Adrenal gland (tissue), 12 donors: Measurements from ENCODE around the gene CPLX4. TPM values are rescaled to one million over a fixed set of nuclear protein-coding genes. Genes with fewer than 3 reads are reported as not detected.

Experiments
- DNase-seq, 7 donors: peaks; one replicate each; pipeline ENCODE4 v3.0.0-alpha.2; 2019 to 2020
- H3K27ac ChIP-seq, 5 donors: fragments of 200-600 bp; sonication (generic) in 4 of 5; 1 replicate in 3 of 5; 2 replicates in 2 of 5; pipeline versions ENCODE4 v1.5.1 to v1.8.0; 2016 to 2020; ENCODE audit warnings: mild to moderate bottlenecking in 1 of 5
- H3K27me3 ChIP-seq: fragments of 200-600 bp; 2 replicates; pipeline ENCODE4 v1.8.0; 2021
- H3K36me3 ChIP-seq, 2 donors: fragments of 200-600 bp; replicated peaks in 1 of 2; 1 replicate in 1 of 2; 2 replicates in 1 of 2; pipeline versions ENCODE4 v1.5.1 to v1.8.0; 2018 to 2022
- H3K4me1 ChIP-seq, 2 donors: fragments of 200-600 bp; replicated peaks in 1 of 2; 1 replicate in 1 of 2; 2 replicates in 1 of 2; pipeline versions ENCODE4 v1.5.1 to v1.8.0; 2018 to 2021
- H3K4me3 ChIP-seq, 4 donors: fragments of 200-600 bp; sonication (generic) in 3 of 4; one replicate each; pipeline ENCODE4 v1.5.1; 2016 to 2018
- H3K9me3 ChIP-seq, 3 donors: fragments of 200-600 bp; sonication (generic) in 1 of 3; replicated peaks in 1 of 3; 1 replicate in 2 of 3; 2 replicates in 1 of 3; pipeline versions ENCODE4 v1.5.1 to v1.8.0; 2016 to 2021
- POLR2A ChIP-seq, 2 donors: fragments of 450-650 bp; IDR thresholded peaks; one replicate each; pipeline ENCODE4 v1.6.1; 2017; ENCODE audit warnings: antibody characterized with exemption in 2 of 2, mild to moderate bottlenecking in 2 of 2, moderate library complexity in 1 of 2
- WGBS, 4 donors: extraction: QIAGEN DNeasy Blood & Tissue Kit in 2 of 4; methylation state at CpG; one replicate each; pipeline versions ENCODE4 v1.1.5 to v1.1.7; 2013 to 2017; 5-methylcytosine and 5-hydroxymethylcytosine counted together
- intact Hi-C, 2 donors: fragments of 100-400 bp; cut with DNase I; formaldehyde crosslinking; loops; one replicate each; pipeline versions ENCODE4 v1.14.1 to v1.15.0; 2022 to 2023
- polyA plus RNA-seq, 3 donors: library from polyadenylated mRNA; stranded (reverse); fragments of 200-250 nt in 2 of 3; fragments of 350-450 nt in 1 of 3; fragmentation: Illumina TruSeq in 1 of 3; extraction: RNeasy Lipid Tissue Mini Kit (QIAGEN cat#74804) in 1 of 3; gene quantifications; one replicate each; pipeline ENCODE4 v1.2.3, GENCODE V29; 2013 to 2014
- total RNA-seq, 9 donors: library from RNA; depleted of rRNA in 4 of 9; stranded (reverse); fragments of >200 nt in 4 of 9; fragments of 120-200 nt in 1 of 9; fragmentation: NEBNext Ultra II Directional in 1 of 9; extraction: Animal tissue kit (Norgen Biotek cat#: 25700) in 1 of 9; gene quantifications; one replicate each; pipeline versions ENCODE4 v1.1.0 to v1.2.4, GENCODE V29; 2013 to 2023
- TF ChIP-seq, protein P1 (sequence below), 6 experiments: fragments of 450-650 bp in 4 of 6; fragments of 200-600 bp in 2 of 6; sonication (generic) in 1 of 6; IDR thresholded peaks; 1 replicate in 5 of 6; 2 replicates in 1 of 6; pipeline versions ENCODE4 v1.5.1 to v1.8.0; 2016 to 2021; ENCODE audit warnings: antibody characterized with exemption in 6 of 6, mild to moderate bottlenecking in 2 of 6, moderate library complexity in 1 of 6
- donor health status: healthy with polysubstance abuse.
- donor health status: Bipolar disorder and iron deficiency.
- donor health status: DM: yes; HTN: yes; CAD: no.
- donor health status: DM: no; HTN: no; CAD: no.
- donor health status: DM: no; HTN: no; CAD: no.
- donor health status: DM: yes; HTN: yes; CAD: no.

Gene CPLX4
- total and polyA plus RNA-seq, 12 donors = 0.11 TPM; not detected in 11

- TF ChIP-seq, protein P1, sequence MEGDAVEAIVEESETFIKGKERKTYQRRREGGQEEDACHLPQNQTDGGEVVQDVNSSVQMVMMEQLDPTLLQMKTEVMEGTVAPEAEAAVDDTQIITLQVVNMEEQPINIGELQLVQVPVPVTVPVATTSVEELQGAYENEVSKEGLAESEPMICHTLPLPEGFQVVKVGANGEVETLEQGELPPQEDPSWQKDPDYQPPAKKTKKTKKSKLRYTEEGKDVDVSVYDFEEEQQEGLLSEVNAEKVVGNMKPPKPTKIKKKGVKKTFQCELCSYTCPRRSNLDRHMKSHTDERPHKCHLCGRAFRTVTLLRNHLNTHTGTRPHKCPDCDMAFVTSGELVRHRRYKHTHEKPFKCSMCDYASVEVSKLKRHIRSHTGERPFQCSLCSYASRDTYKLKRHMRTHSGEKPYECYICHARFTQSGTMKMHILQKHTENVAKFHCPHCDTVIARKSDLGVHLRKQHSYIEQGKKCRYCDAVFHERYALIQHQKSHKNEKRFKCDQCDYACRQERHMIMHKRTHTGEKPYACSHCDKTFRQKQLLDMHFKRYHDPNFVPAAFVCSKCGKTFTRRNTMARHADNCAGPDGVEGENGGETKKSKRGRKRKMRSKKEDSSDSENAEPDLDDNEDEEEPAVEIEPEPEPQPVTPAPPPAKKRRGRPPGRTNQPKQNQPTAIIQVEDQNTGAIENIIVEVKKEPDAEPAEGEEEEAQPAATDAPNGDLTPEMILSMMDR (IDR thresholded peaks at IDR 0.05) = no peak
- no peak for TF ChIP-seq POLR2A (IDR thresholded peaks at IDR 0.05)
- intact Hi-C loops = loop anchor here in 1 of 2 donors (5.0 kb wide), 1 partner anchor 93 kb away; no protein-coding TSS in a partner anchor
- 19 to 26% (median 21%) methylated on average over 5 of the region's 5 CpGs for WGBS, 4 donors
- no peak overlapping the region for H3K27ac ChIP-seq
- H3K27me3 ChIP-seq = peaks cover 14% of the 10 kb centered on the region
- peak overlapping the region in 1 of 4 donors; percentile 29 for H3K4me3 ChIP-seq
- no peaks in the 10 kb centered on the region for H3K9me3 ChIP-seq
- no peaks in the 10 kb centered on the region for H3K36me3 ChIP-seq
- no peak for DNase-seq
- H3K4me1 ChIP-seq = peaks cover 0 to 5% of the 10 kb centered on the region in 2 donors
Observed at GRCh38 chr18:59308938-59309260, 9.6 kb downstream of the CPLX4 start.

DNA sequence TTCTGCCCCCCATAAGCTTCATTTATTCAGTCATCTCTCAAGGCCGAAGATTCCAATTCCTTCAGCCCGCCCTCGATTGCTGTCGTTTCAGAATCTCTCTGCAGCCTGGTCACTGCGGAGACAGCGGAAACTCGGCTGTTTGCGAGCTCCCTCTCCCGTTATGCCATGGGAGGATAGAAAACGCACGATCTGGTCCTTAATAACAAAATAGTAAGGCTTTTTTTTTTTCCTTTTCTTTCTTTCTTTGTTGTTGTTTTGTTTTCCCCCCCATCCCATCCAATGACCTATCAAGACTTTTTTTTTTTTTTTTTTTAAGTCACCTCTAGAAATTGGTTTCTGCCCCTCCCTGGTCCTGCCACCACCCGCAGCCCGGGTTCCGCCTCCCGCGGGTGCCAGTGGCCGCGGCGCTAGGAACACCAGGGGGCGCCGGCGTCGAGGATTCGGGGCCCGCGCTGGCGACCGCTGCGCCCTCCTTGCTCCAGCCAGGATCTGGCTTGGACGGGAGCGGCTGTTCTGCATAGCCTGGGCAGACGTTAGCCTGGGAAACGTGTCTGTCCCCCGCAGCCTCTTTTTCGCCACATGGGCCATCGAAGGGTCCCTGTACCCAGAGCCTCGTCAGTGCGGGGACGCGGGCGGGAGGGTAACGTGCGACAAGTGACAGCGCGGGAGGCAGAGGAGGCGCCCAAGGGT is 10.1 kb downstream of the CPLX4 start:
- peaks cover 0 to 5% of the 10 kb centered on the region in 2 donors for H3K4me1 ChIP-seq
- 3 to 4% (median 3%) methylated on average over 33 to 46 of the region's 46 CpGs for WGBS, 4 donors
- H3K27ac ChIP-seq = no peak overlapping the region
- no peaks in the 10 kb centered on the region for H3K36me3 ChIP-seq
- intact Hi-C loops = loop anchor here in 1 of 2 donors (5.0 kb wide), 1 partner anchor 94 kb away; no protein-coding TSS in a partner anchor
- no peaks in the 10 kb centered on the region for H3K9me3 ChIP-seq
- peaks cover 14% of the 10 kb centered on the region for H3K27me3 ChIP-seq
- TF ChIP-seq POLR2A (IDR thresholded peaks at IDR 0.05) = no peak
- TF ChIP-seq, protein P1 (IDR thresholded peaks at IDR 0.05) = peak; percentile 59 to 83 (median 77)
- DNase-seq = peak; percentile 57 to 83 (median 77)
- H3K4me3 ChIP-seq = peak overlapping the region in 1 of 4 donors; percentile 29

GRCh38 chr18:59306640-59307039 is 11.8 kb downstream of the CPLX4 start:
- no peak for DNase-seq
- intact Hi-C loops = loop anchor here in 1 of 2 donors (5.0 kb wide), 1 partner anchor 96 kb away; no protein-coding TSS in a partner anchor
- Histone ChIP-seq H3K36me3 (no peaks in the 10 kb centered on the region), H3K27ac (no peak overlapping the region), H3K4me1 (peaks cover 0 to 5% of the 10 kb centered on the region in 2 donors), H3K27me3 (peaks cover 5% of the 10 kb centered on the region), H3K4me3 (no peak overlapping the region), H3K9me3 (no peaks in the 10 kb centered on the region)
- WGBS, 4 donors = 70 to 88% (median 79%) methylated on average over 6 of the region's 6 CpGs
- TF ChIP-seq, protein P1 (IDR thresholded peaks at IDR 0.05) = no peak
- no peak for TF ChIP-seq POLR2A (IDR thresholded peaks at IDR 0.05)

DNA sequence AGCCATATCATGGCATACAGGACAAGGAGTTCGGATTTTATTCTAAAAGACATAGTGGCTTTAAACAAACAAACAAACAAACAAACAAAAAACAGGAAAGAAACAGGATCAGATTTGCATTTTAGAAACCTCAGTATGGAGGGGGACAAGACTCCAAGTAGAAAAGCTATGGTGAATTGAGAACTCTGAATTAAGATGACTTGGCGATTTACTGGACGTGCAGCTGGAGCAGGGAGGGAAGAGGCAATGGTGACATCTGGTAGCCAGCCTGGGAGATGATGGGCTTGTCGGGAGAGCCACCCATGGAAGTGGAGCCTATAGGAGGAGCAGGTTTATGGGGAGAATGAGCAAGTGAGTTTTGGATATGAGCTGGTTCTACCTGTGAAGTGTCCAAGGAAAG is 13.2 kb downstream of the CPLX4 start:
- Histone ChIP-seq H3K36me3 (no peaks in the 10 kb centered on the region), H3K27me3 (peaks cover 4% of the 10 kb centered on the region), H3K4me1 (peaks cover 0 to 5% of the 10 kb centered on the region in 2 donors), H3K9me3 (no peaks in the 10 kb centered on the region), H3K27ac (no peak overlapping the region), H3K4me3 (no peak overlapping the region)
- 72 to 79% (median 77%) methylated on average over 4 of the region's 4 CpGs for WGBS, 4 donors
- intact Hi-C loops = loop anchor here in 1 of 2 donors (5.0 kb wide), 1 partner anchor 97 kb away; no protein-coding TSS in a partner anchor
- no peak for TF ChIP-seq POLR2A (IDR thresholded peaks at IDR 0.05)
- TF ChIP-seq, protein P1 (IDR thresholded peaks at IDR 0.05) = no peak
- DNase-seq = no peak
